Fibroblast of skin of left biceps (primary cell): Measurements from ENCODE around the gene HLA-C.
"Not testable (repeated sequence)": the region's sequence is repeated elsewhere in the genome, so short reads cannot be mapped to it uniquely, and the experiment has no call there.

ENCODE experiments used
- DNase-seq, 2 experiments: peaks; one replicate each; pipeline ENCODE4 v3.0.0-alpha.2; 2013; ENCODE audit warnings: low read depth in 2 of 2

The HLA-C gene

DNA sequence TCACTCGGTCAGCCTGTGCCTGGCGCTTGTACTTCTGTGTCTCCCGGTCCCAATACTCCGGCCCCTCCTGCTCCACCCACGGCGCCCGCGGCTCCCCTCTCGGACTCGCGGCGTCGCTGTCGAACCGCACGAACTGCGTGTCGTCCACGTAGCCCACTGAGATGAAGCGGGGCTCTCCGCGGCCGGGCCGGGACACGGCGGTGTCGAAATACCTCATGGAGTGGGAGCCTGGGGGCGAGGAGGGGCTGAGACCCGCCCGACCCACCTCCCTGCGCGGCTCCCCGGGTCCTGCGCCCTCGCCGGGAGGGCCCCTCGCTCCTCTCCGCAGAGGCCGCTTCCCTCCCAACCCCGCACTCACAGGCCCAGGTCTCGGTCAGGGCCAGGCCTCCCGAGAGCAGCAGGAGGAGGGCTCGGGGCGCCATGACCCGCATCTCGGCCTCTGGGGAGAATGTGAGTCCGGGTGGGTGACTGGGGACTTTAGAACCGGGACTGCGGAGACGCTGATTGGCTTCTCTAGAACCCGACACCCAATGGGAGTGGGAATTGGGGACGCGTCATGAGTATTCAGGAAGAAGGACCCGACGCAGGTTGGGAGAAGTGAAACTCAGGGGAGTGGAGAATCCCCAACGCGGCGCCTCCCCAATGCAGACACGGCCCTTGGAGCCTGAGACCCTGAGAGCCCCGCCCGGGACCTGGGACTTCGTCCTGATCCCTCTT, at the start of gene HLA-C:
Gene HLA-C (minus strand): TSS at position 452 of the 717 bp plus-strand sequence. CDS start 21 bp downstream, at position 431.
- DNase-seq: peak; percentile 79 to 80

DNA sequence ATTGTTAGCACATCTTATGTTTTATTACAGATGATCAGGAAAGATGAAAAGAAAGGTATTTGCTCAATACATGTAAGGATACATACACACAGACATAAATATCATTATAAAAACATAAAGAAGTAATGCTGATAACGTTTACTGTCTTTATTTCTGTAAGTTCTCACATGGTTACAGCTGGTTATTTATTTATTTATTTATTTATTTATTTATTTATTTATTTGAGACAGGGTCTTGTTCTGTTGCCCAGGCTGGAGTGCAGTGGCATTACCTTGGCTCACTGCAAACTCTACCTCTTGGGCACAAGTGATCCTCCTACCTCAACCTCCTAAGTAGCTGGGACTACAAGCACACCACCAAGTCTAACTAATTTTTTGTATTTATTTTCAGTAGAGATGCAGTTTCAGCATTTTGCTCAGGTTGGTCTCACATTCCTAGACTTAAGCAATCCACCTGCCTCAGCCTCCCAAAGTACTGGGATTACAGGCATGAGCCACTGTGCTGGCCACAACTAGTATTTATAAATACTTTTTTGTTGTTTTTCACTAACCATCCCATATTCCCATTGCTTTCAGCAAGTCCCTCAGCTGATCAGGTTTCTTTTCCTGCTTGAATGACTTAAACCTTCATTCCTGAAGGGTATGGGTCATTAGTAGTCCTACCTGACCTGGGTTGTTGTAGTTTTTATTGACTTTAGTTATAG, 49.3 kb upstream of the HLA-C start:
- no peak for DNase-seq

GRCh38 chr6:31317036-31317435, 45.1 kb upstream of the HLA-C start:
- DNase-seq: no peak

GRCh38 chr6:31309641-31310040, 37.7 kb upstream of the HLA-C start:
- no peak for DNase-seq

GRCh38 chr6:31308845-31309175, 36.9 kb upstream of the HLA-C start:
- DNase-seq: no peak

DNA sequence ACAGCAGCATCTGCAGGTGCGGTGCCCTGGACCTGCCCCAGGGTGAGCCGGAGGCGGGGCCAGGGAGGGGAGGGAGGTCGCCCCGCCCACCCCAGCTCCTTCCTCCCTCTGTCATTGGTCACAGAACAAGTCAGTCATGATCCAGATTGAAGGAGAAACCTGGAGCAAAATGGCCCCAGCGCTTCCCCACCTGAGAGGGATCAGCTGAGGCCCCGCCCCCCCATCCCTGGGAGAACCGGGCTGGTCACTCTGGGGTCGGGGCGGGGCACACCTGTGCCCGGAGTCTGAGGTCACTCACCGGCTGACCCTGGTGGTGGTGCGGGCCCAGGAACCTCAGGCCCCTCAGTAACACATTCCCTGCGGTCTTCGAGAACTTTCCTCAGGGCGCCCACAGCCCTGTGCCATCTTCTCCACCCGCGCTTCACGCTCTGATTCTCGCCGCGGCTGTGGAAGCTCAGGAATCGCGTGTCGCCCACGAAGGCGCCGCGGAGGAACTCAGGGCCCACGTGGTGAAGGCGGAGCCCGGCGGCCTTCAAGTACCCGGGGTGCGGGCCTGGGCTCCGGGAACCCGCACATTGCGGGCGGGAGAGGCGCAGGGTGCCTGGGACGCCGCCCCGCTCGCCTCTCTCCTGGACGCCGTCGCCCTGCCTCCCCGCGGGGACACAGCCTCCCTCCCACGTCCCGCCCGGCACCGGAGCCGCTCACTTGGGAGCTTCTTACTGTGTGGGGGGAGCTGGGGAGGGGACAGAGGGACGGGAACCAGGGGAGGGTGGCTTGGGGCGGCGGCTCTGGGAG, 36.4 kb upstream of the HLA-C start:
- no peak for DNase-seq

DNA sequence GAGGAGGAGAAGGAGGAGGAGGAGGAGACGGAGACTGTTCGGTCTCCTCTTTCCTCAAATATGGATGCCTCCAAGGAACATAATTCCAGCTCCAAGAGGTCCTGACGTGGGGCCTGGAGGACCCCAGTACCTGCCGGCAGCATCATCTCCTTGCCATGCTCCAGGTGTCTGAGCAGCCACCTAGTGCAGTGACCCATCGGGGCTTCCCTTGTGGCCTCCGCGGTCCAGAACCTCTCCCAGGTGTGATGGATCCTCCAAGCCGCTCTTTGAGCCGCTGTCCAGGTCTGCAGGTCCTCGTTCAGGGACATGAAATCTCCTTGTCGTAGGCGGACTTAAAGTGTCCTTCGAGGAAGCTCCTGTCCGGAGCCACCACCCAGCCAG, 35.8 kb upstream of the HLA-C start:
- no peak for DNase-seq

DNA sequence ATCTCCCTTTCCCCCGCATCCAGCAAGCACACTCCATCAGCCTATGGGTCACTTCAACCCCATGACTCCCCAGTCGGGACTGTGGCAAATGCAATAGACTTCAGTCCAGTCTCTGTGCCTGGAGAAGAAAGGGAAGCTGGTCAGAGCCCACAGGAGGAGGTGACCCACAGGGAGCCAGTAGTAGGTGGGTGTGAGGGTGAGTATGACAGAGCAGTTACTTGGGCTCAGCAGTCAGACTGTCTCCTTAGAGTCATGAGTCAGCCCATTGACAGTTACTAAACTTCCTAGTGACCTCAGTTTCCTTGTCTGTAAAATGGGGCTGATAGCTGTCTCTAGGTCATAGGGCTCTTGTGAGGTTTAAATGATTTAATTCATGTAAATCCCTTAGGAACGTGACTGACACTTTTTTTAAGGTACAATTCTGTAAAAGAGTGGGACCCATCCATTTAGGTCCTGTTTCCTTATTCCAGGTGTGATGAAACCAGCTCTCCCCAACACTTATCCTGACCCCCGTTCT, 33.9 kb upstream of the HLA-C start:
- DNase-seq: no peak

DNA sequence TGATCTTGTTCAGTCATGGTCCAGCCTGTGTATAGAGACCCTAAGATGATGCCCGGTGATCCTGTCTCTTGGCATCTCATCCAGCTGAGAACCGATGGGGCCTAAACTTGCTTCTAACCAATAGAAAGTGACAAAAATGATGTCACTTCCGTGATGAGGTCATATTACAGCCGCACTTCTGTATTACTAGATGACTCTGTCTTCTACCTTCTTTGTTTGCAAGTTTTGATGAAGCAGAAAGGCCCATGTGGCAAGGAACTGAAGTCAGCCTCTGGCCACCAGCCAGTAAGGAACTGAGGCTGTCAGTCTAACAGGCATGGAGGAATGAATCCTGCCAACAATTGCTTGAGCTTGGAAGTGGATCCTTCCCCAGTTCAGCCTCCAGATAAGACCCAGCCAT, 32.8 kb upstream of the HLA-C start:
- DNase-seq: no peak

GRCh38 chr6:31300797-31301196, 28.9 kb upstream of the HLA-C start:
- DNase-seq: no peak

- DNase-seq: no peak
Observed at GRCh38 chr6:31299947-31300346, 28.1 kb upstream of the HLA-C start.

- DNase-seq: no peak
Observed at GRCh38 chr6:31299511-31299910, 27.6 kb upstream of the HLA-C start.

GRCh38 chr6:31294056-31294455, 22.2 kb upstream of the HLA-C start:
- DNase-seq: no peak

GRCh38 chr6:31293343-31293742, 21.5 kb upstream of the HLA-C start:
- DNase-seq: no peak

DNA sequence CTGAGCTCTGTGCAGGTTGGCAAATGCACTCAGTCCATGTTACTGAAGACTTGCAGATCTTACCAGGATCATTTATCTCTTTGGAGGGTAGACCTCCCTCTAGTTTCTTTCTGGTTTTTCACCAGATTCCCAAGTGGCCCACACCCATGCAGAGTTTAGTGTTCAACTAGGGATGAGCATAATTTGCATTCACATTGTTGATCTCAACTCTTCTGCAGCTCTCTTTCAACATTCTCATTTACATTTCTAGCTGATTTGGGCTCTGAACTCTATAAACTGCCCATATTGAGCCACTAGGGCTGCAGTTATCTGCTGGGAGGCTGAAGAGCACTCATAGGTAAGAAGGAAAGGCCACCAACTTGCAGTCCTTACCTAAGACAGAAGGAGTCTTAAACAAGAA, 17.9 kb upstream of the HLA-C start:
- no peak for DNase-seq

- DNase-seq: no peak
Observed at GRCh38 chr6:31287619-31288018, 15.7 kb upstream of the HLA-C start.

DNA sequence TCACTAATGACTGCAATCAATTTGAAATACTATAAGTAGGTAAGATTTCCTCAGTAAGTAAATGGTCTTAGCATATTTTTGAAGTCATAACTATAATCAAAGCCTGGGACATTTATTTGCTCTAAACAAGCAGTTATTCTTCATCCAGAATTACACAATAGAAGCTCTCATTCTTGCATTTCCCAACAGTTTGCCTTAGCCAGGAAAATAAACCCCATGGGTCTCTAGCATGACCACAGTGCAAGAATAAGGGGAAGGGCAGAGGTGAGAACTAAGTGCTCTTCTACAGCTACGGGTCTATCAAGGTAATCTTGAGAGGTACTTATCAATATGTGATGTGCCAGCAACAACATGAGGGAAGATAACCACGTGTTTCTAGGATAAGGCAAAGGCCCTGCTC, 14.1 kb upstream of the HLA-C start:
- no peak for DNase-seq

DNA sequence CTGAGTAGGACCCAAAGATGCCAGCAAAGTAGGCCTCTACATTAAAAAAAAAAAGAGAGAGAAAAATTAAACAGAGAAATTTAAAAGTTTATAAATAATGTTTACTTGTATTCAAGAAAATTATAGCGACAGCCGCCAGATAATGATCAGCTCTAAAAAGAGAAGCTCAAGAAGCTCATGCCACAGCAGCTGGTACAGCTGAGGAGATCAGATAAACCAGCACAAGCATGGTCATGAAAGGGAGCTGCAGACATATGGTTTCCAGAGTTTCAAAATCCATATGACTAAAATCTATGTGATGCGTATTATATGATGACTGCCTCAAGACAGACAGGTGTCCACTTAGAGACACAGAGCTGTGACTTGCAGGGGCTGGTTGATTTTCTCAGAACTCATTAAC, 13.6 kb upstream of the HLA-C start:
- no peak for DNase-seq

- not testable (repeated sequence) for DNase-seq
Observed at GRCh38 chr6:31279647-31280046, 7.8 kb upstream of the HLA-C start.

DNA sequence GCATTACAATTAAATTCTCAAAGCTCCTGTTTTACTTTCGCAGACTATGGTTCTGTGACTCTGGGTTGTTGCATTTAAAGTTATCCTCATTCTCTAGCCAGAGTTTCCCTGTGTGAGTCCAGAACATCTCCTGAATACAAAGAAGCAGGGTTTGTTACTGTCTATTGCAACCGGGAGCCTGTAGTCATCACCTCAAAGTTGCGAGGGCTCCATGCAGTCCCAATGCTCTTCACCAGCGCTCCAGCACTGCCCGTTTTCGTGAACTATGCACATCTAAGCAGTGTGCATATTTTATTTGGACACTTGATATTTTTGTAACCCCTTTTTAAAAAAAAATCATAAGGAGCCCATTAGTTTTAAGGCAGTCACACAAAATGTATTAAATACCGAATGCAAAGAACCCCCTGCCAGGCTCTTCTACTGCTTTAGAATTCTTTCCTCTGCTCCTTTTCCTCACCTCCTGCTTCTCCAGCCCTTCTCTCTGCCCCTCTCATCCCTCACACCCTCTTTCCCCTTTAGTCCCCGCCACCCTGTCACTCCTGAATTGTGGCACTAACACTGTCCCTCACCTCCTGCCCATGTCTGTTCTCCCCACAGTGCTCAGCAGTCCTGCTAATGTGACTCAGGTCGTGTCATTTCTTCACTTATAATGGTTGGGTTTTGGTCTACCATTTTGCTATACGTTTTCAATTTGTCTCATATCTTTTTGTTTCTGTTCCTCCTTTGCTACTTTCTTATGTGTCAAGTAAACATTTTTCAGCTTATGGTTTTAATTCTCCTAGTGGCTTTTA, 1.1 kb upstream of the HLA-C start:
- no peak for DNase-seq

DNA sequence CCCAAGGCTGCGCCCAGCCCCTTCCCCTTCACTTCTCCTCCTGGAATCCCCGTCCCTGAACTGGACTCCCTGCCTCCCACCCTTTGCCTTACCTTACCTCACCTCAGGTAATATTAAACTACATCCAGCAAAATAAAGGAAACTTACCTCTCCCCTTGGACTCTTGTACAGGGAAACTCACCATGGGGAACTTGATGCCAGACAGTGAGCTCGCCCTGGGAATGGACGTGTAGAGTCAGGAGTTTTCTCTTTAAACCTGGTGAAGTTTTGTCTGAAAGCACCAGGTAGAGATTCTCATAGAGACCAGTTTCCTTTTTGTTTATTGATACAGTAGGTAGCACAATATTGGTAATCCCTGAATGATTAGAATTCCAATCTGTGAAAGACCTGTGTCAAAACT, 544 bp upstream of the HLA-C start:
- DNase-seq: no peak
